CD4-positive, alpha-beta T cell treated with Interleukin-17A for 4 hours (primary cell): ENCODE results near the gene ZDHHC14.

Experiments used
- DNase-seq: peaks from one replicate; pipeline ENCODE4 v3.0.0-alpha.2; 2020; ENCODE audit warnings: mixed read lengths

Gene ZDHHC14

DNA sequence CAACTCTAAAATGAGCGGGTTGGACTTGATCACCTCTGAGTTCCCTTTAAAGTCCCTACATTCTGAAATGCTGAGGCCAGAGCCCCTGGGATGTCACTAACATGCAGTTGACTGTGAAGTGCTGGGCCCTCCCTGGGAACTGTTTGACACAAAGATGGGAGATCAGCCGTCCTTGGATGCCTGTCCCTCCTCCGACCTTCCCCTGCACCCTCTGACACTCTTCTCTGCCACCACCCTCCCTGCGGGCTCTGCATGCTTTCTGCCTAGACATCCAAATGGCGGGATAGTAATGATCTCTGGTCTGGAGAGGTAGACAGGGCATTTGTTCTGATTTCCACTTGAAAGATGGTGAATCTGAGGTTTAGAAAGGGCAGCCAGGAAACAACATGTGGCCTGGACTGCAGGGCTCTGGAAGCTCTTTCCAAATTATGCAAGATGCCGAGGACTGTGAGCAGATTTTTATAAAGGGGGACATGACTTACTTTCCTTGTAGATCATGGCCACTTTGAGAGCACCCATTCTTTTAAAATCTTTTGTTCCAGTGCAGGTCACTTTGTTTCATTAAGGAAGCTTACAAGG, 113.2 kb downstream of the ZDHHC14 start:
- DNase-seq = no peak

- DNase-seq = no peak
These were observed 115.6 kb downstream of the ZDHHC14 start for GRCh38 chr6:157496534-157497095.

- no peak for DNase-seq
These were observed 116.6 kb downstream of the ZDHHC14 start for GRCh38 chr6:157497579-157497978.

DNA sequence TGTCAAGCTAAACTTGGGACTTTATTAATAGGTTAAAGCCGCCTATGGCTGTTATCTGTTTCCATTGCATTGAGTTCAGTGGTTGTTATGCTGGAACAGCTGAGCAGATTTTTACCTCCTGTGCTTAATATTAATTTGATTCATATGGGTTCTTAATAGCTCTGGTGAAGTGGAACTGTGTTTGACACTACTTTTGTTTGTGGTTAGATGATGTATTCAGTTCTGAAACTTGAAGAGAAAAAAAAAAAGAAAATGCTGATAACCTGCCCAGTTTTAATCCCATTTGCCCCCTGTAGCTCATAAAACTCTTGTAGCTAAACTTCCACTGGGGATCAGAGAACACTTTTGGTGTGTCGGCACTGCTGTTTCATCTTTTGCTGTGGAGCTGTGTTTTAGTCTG, 117.8 kb downstream of the ZDHHC14 start:
- no peak for DNase-seq

- no peak for DNase-seq
These were observed 119.0 kb downstream of the ZDHHC14 start for GRCh38 chr6:157500022-157500421.

GRCh38 chr6:157503018-157503747, 122.2 kb downstream of the ZDHHC14 start:
- no peak for DNase-seq

DNA sequence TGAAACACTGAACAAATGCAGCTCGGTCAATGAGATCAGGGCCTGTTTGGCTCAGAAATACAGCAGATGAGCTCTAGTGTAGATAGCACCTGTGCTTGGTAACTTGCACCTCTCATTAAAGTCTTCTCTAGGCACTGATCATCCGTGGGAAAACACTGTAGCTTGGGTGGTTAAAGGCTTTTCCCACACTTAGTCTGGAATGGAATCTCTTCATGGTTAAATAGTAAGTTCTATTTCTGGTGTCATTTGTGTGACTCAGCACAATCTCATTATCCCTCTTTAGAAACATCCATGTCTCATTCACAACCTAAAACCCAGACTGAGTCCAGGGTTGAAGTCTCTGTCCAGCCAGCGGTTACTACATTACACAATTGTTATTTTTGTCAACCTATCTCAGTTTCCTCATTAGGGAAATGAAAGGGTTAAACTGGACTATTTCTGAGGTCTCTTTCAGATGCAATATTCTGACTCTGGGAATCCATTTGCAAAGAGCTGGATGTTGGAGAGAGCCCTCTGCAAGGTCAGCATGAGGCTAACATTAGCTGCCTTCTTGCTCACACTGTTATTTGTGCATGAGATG, 125.0 kb downstream of the ZDHHC14 start:
- DNase-seq = no peak

GRCh38 chr6:157510323-157511188, 129.6 kb downstream of the ZDHHC14 start:
- DNase-seq = peak; percentile 31

GRCh38 chr6:157511682-157512381, 130.8 kb downstream of the ZDHHC14 start:
- DNase-seq = no peak

GRCh38 chr6:157512382-157512682, 131.3 kb downstream of the ZDHHC14 start:
- DNase-seq = no peak

- no peak for DNase-seq
These were observed 132.1 kb downstream of the ZDHHC14 start for GRCh38 chr6:157513004-157513603.

DNA sequence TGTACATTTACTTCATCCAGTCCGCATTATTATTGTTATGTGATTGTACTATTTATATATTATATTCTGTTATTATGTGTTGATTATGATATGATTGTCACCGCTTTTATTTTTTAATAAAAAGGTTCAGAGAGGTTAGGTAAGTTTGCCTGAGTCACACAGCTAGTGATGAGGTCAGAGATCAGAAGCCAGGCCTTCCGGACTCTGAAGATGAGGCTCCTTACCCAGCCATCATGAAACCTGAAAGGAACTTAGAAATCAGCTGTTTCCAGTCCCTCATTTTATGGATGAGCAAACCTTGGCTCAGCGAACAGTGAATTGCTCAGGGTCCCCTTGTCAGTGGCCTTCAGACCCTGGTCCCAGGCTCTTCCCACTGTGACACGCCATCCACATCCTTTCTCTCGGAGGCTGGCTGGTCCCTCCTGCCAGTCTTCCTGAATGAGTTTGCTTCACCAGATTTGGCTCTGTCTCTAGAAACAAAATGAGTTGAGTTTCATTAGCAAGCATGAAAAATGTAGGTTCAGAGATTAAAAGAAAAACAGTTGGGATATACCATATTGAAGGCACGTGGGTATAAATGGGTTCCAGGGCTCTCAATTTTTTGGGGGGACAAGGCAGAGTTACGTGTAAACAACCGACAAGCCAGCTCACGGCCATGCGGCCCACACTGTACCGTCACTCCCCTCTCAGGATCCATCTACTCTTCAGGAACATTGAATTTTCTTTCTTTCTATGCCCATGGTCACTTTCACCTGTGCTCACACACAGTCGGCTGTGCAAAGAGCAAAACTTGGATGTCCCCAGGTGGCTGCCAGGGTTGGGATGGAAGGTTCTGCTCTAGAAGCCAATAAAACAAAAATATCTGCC, 132.9 kb downstream of the ZDHHC14 start:
- no peak for DNase-seq

DNA sequence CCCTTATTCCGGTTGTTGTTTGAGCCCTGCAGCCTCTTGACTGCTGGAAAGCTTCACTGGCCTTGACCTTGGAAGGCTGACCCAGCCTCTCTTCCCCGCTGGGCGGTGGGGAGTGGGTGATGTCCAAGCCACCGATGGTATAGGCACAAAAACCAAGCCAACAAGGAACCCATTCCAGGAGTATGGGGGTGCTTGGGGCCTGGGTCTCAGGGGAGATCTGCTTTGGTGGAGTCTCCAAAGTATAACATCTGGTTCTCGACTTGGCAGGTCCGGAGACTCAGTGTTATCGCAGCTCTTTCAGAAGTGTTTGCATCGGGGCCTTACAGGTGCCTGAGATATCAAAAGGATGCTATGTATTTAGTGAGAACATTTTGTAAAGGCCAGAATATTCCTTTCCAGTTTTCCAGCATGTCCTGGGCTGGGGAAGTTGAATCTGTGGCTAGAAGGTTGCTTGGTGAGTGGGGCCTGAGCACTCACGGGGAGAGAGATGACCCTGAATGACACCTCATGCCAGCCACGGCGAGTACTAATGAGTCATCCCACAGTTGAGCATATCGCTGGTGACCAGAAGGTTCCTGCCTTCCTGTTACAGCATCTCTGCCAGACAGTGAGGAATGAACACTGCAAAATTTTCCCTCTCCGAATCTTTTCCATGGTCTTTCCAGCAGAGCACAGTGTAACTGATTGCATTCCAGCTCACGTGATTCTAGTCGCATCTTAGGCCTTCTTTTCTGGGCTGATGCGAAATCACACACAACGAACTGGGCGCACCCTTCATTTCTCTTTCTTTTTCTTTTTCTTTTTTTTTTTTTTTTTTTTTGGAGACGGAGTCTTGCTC, 133.9 kb downstream of the ZDHHC14 start:
- no peak for DNase-seq

DNA sequence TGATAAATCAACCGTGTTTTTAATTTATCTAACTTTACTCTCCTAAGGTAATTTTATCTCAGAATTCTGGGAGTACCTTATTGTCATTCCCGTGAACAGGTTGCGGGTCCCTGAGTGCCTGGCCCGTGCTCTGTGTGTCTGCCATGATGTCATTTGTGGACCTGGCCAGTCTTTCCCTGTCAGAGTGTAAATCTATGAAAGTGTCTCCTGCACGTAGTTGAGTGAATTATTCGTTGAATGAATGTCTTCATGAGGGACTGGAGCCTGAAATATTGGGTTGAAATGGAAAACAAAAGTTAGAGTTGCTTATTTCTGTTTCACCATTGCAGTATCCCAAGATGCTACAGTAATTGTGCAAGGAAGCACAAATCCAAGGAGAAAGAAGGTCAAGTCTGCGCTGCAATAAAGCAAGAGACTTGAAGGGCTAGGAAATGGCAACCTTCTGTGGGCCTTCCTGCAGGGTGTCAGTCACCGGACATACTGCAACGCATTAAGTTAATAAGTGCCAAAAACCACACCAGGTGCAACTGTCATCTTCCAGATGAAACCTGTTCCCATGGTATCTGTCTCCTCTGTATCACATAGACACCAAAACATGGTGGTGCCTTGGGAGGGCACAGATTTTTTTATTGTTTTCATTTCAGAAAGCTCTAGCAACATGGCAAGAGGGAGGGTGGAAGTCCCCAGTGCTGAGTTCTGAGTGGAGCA, 135.5 kb downstream of the ZDHHC14 start:
- no peak for DNase-seq

- no peak for DNase-seq
These were observed 136.8 kb downstream of the ZDHHC14 start for GRCh38 chr6:157517601-157518359.

- no peak for DNase-seq
These were observed 137.6 kb downstream of the ZDHHC14 start for GRCh38 chr6:157518397-157519250.

- DNase-seq = no peak
These were observed 138.5 kb downstream of the ZDHHC14 start for GRCh38 chr6:157519255-157520116.
